HepG2 (cell line): ENCODE data around the gene LIME1. TPM values are rescaled to one million over a fixed set of nuclear protein-coding genes. Genes with fewer than 3 reads are reported as not detected.
A peak's percentile ranks its signal among the peaks of the same experiment; 100 is the strongest.

Source experiments
- ATF5 ChIP-seq: sonication (generic); formaldehyde crosslinking; IDR thresholded peaks from 2 replicates; pipeline ENCODE4 v1.4.0; 2020; ENCODE audit warnings: mild to moderate bottlenecking, low read depth, missing genetic modification reagents
- CTCF ChIP-seq: sonication (generic); formaldehyde crosslinking; IDR thresholded peaks from 2 replicates; pipeline ENCODE4 v1.5.0; 2020; ENCODE audit warnings: mild to moderate bottlenecking, missing genetic modification reagents, moderate library complexity
- DMAP1 ChIP-seq: IDR thresholded peaks from 2 replicates; pipeline ENCODE4 v1.6.1; 2016
- HDAC2 ChIP-seq: sonication (generic); formaldehyde crosslinking; IDR thresholded peaks from 2 replicates; pipeline ENCODE4 v1.4.0; 2020; ENCODE audit warnings: missing genetic modification reagents
- IKZF1 ChIP-seq: fragments of 450-650 bp; IDR thresholded peaks from 2 replicates; pipeline ENCODE4 v1.7.1; 2016
- IRF2 ChIP-seq: IDR thresholded peaks from 2 replicates; pipeline ENCODE4 v1.6.1; 2018; ENCODE audit warnings: missing genetic modification reagents, missing compliant biosample characterization
- MED1 ChIP-seq: sonication (generic); formaldehyde crosslinking; IDR thresholded peaks from 2 replicates; pipeline ENCODE4 v1.4.0; 2020; ENCODE audit warnings: missing genetic modification reagents
- NRL ChIP-seq: sonication (generic); formaldehyde crosslinking; IDR thresholded peaks from 2 replicates; pipeline ENCODE4 v1.5.0; 2020; ENCODE audit warnings: missing genetic modification reagents, mild to moderate bottlenecking, moderate library complexity, borderline replicate concordance
- PHF8 ChIP-seq: sonication (generic); formaldehyde crosslinking; IDR thresholded peaks from 2 replicates; pipeline ENCODE4 v1.5.0; 2020; ENCODE audit warnings: missing genetic modification reagents
- SALL1 ChIP-seq: sonication (generic); formaldehyde crosslinking; IDR thresholded peaks from 2 replicates; pipeline ENCODE4 v1.8.0; 2022; ENCODE audit warnings: mild to moderate bottlenecking, missing genetic modification reagents
- SAP130 ChIP-seq: IDR thresholded peaks from 2 replicates; pipeline ENCODE4 v1.6.1; 2016; ENCODE audit warnings: low read depth
- STAT6 ChIP-seq: sonication (generic); formaldehyde crosslinking; IDR thresholded peaks from 2 replicates; pipeline ENCODE4 v1.4.0; 2020; ENCODE audit warnings: missing genetic modification reagents, mild to moderate bottlenecking, borderline replicate concordance
- THAP11 ChIP-seq: IDR thresholded peaks from 2 replicates; pipeline ENCODE4 v1.6.1; 2016; ENCODE audit warnings: missing biosample characterization, missing genetic modification reagents
- THRA ChIP-seq: sonication (generic); formaldehyde crosslinking; IDR thresholded peaks from 2 replicates; pipeline ENCODE4 v1.4.0; 2020; ENCODE audit warnings: missing genetic modification reagents, borderline replicate concordance
- WIZ ChIP-seq: sonication (generic); formaldehyde crosslinking; IDR thresholded peaks from 2 replicates; pipeline ENCODE4 v1.5.1; 2020; ENCODE audit warnings: mild to moderate bottlenecking, missing genetic modification reagents
- ZBTB37 ChIP-seq: sonication (generic); formaldehyde crosslinking; IDR thresholded peaks from 2 replicates; pipeline ENCODE4 v1.4.0; 2020; ENCODE audit warnings: mild to moderate bottlenecking, missing genetic modification reagents
- ZNF629 ChIP-seq: sonication (generic); formaldehyde crosslinking; conservative IDR thresholded peaks from 2 replicates; pipeline ENCODE4 v1.5.0; 2020; ENCODE audit warnings: missing genetic modification reagents
- ZNF768 ChIP-seq: sonication (generic); formaldehyde crosslinking; IDR thresholded peaks from 2 replicates; pipeline ENCODE4 v1.4.0; 2020; ENCODE audit warnings: missing genetic modification reagents
- polyA plus RNA-seq, 8 experiments: library from polyadenylated mRNA; depleted of rRNA in 3 of 8; stranded (reverse) in 7 of 8; unstranded in 1 of 8; fragments of >200 nt; fragmentation: Illumina TruSeq in 4 of 8; extraction: Trizol in 4 of 8; gene quantifications; 2 replicates each; pipeline versions ENCODE4 v1.2.1 to v1.2.3, GENCODE V29; 2011 to 2016; ENCODE audit warnings: low read depth in 4 of 8, missing spikeins in 1 of 8, mixed read lengths in 1 of 8; ENCODE audit not compliant: insufficient read depth in 1 of 8
- total RNA-seq, 5 experiments: library from RNA; depleted of rRNA; stranded (reverse); fragments of >200 nt; fragmentation: Illumina TruSeq; extraction: Trizol; gene quantifications; 2 replicates each; pipeline ENCODE4 v1.2.3, GENCODE V29; 2016; ENCODE audit warnings: low read depth in 1 of 5
- TF ChIP-seq, protein P1 (sequence below): sonication (generic); formaldehyde crosslinking; IDR thresholded peaks from 2 replicates; pipeline ENCODE4 v1.4.0; 2020; ENCODE audit warnings: missing genetic modification reagents
- TF ChIP-seq, protein P2 (sequence below): IDR thresholded peaks from 2 replicates; pipeline ENCODE4 v1.6.1; 2016; ENCODE audit warnings: mild to moderate bottlenecking

The LIME1 gene
- total and polyA plus RNA-seq, 2 of the 13 experiments (the other 11 are each of a cell fraction or from before 2014, with no cell fraction given): 13.0 to 61.5 TPM

DNA sequence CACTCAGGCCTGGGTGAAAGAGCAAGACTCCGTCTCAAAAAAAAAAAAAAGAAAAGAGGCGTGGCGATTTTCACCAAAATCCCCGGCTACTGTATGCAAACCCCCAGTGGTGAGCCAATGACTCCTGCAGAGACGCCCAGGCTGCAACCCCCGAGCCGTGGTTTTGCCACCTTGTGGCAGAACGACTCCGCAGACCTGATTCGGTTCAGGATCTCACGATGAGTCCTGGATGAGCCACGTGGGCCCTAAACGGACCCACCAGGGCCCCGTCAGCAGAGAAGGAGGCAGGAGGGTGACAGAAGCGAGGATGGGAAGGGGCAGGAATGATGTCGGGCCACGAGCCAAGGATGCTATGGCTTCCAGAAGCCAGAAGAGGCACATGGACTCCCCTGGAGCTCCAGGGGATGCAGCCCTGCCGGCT lies 45.6 kb downstream of the LIME1 start (continued):
- TF ChIP-seq CTCF (CRISPR knock-in tag) (peak; percentile 78), NRL (CRISPR knock-in tag) (0 out of 2 replicates have a peak, but pooled peaks have one; percentile 13), ZBTB37 (CRISPR knock-in tag) (peak; percentile 51; the same call in 1 of the 2 replicates), MED1 (CRISPR knock-in tag) (no peak), DMAP1 (CRISPR knock-in tag) (peak; percentile 61; the same call in 1 of the 2 replicates), THRA (CRISPR knock-in tag) (0 out of 2 replicates have a peak, but pooled peaks have one; percentile 24), IRF2 (CRISPR knock-in tag) (0 out of 2 replicates have a peak, but pooled peaks have one; percentile 46), ATF5 (CRISPR knock-in tag) (0 out of 2 replicates have a peak, but pooled peaks have one; percentile 56), HDAC2 (CRISPR knock-in tag) (0 out of 2 replicates have a peak, but pooled peaks have one; percentile 18), ZNF629 (no peak), ZNF768 (CRISPR knock-in tag) (no peak), IKZF1 (no peak), THAP11 (CRISPR knock-in tag) (0 out of 2 replicates have a peak, but pooled peaks have one; percentile 13), STAT6 (CRISPR knock-in tag) (0 out of 2 replicates have a peak, but pooled peaks have one; percentile 64), WIZ (no peak), SALL1 (CRISPR knock-in tag) (0 out of 2 replicates have a peak, but pooled peaks have one; percentile 18), PHF8 (CRISPR knock-in tag) (peak; percentile 26; the same call in 1 of the 2 replicates), SAP130 (CRISPR knock-in tag) (peak; percentile 61)
- TF ChIP-seq, protein P1, sequence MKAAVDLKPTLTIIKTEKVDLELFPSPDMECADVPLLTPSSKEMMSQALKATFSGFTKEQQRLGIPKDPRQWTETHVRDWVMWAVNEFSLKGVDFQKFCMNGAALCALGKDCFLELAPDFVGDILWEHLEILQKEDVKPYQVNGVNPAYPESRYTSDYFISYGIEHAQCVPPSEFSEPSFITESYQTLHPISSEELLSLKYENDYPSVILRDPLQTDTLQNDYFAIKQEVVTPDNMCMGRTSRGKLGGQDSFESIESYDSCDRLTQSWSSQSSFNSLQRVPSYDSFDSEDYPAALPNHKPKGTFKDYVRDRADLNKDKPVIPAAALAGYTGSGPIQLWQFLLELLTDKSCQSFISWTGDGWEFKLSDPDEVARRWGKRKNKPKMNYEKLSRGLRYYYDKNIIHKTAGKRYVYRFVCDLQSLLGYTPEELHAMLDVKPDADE: no peak
- TF ChIP-seq, protein P2, sequence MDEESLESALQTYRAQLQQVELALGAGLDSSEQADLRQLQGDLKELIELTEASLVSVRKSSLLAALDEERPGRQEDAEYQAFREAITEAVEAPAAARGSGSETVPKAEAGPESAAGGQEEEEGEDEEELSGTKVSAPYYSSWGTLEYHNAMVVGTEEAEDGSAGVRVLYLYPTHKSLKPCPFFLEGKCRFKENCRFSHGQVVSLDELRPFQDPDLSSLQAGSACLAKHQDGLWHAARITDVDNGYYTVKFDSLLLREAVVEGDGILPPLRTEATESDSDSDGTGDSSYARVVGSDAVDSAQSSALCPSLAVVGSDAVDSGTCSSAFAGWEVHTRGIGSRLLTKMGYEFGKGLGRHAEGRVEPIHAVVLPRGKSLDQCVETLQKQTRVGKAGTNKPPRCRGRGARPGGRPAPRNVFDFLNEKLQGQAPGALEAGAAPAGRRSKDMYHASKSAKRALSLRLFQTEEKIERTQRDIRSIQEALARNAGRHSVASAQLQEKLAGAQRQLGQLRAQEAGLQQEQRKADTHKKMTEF (CRISPR knock-in tag): peak; percentile 56; the same call in 1 of the 2 replicates
